Nucleus accumbens (tissue), 56 donors: ENCODE results near the gene HMCES.
"Not testable (repeated sequence)": the region's sequence is repeated elsewhere in the genome, so short reads cannot be mapped to it uniquely, and the experiment has no call there.

Source experiments
- DNase-seq, 56 donors: peaks; one replicate each; lab custom pipeline; 2025; lab: John Stamatoyannopoulos, UW

The HMCES gene

GRCh38 chr3:129317014-129317771, 38.5 kb downstream of the HMCES start:
- DNase-seq = peak in 5 of 56 donors; percentile 37 to 57 (median 50)

GRCh38 chr3:129317848-129318247, 39.2 kb downstream of the HMCES start:
- no peak for DNase-seq

- no peak for DNase-seq
These were observed 40.3 kb downstream of the HMCES start for GRCh38 chr3:129318921-129319320.

GRCh38 chr3:129320261-129320660, 41.6 kb downstream of the HMCES start:
- no peak for DNase-seq

- no peak for DNase-seq
These were observed 42.3 kb downstream of the HMCES start for GRCh38 chr3:129320825-129321487.

- DNase-seq = no peak
These were observed 43.2 kb downstream of the HMCES start for GRCh38 chr3:129321887-129322286.

- DNase-seq = no peak
These were observed 45.1 kb downstream of the HMCES start for GRCh38 chr3:129323651-129324294.

- DNase-seq = no peak
These were observed 46.2 kb downstream of the HMCES start for GRCh38 chr3:129324855-129325254.

- DNase-seq = no peak
These were observed 46.7 kb downstream of the HMCES start for GRCh38 chr3:129325383-129325782.

GRCh38 chr3:129326138-129326537, 47.5 kb downstream of the HMCES start:
- no peak for DNase-seq

- DNase-seq = no peak
These were observed 47.9 kb downstream of the HMCES start for GRCh38 chr3:129326595-129326994.

GRCh38 chr3:129327510-129327909, 48.8 kb downstream of the HMCES start:
- no peak for DNase-seq

- DNase-seq = no peak
These were observed 51.2 kb downstream of the HMCES start for GRCh38 chr3:129329858-129330257.

GRCh38 chr3:129330409-129330808, 51.7 kb downstream of the HMCES start:
- DNase-seq = no peak

- no peak for DNase-seq
These were observed 55.2 kb downstream of the HMCES start for GRCh38 chr3:129333891-129334290.

GRCh38 chr3:129336093-129336706, 57.5 kb downstream of the HMCES start:
- no peak for DNase-seq

GRCh38 chr3:129337719-129338118, 59.0 kb downstream of the HMCES start:
- DNase-seq = not testable (repeated sequence)

GRCh38 chr3:129339186-129339585, 60.5 kb downstream of the HMCES start:
- not testable (repeated sequence) for DNase-seq

- not testable (repeated sequence) for DNase-seq
These were observed 61.2 kb downstream of the HMCES start for GRCh38 chr3:129339833-129340232.

GRCh38 chr3:129341331-129342141, 62.9 kb downstream of the HMCES start:
- peak in 12 of 56 donors; percentile 2 to 47 (median 20) for DNase-seq
